NCI-H2196 (cell line): Measurements from ENCODE around the gene EXOC3L4.

Experiments
- DNase-seq: peaks from one replicate; lab custom pipeline; 2025; ENCODE audit not compliant: unreplicated experiment; lab: John Stamatoyannopoulos, UW

EXOC3L4 gene

GRCh38 chr14:103121121-103121845 is 26.8 kb downstream of the EXOC3L4 start:
- DNase-seq = no peak

GRCh38 chr14:103121846-103122584 is 27.5 kb downstream of the EXOC3L4 start:
- DNase-seq = peak; percentile 75

- no peak for DNase-seq
These were observed 28.0 kb downstream of the EXOC3L4 start for GRCh38 chr14:103122585-103122946.

GRCh38 chr14:103122947-103123633 is 28.6 kb downstream of the EXOC3L4 start, which contains the start of gene TNFAIP2:
TNFAIP2 (plus strand) TSS chr14:103123461; CDS start chr14:103126458, 2,997 bp downstream.
- DNase-seq = peak; percentile 37

GRCh38 chr14:103123634-103124500 is 29.3 kb downstream of the EXOC3L4 start:
- DNase-seq = no peak

GRCh38 chr14:103124501-103125001 is 30.0 kb downstream of the EXOC3L4 start:
- DNase-seq = no peak

GRCh38 chr14:103125098-103126070 is 30.9 kb downstream of the EXOC3L4 start:
- no peak for DNase-seq

- no peak for DNase-seq
These were observed 31.8 kb downstream of the EXOC3L4 start for GRCh38 chr14:103126088-103126872.

- DNase-seq = no peak
These were observed 32.4 kb downstream of the EXOC3L4 start for GRCh38 chr14:103126873-103127304.

- DNase-seq = no peak
These were observed 32.8 kb downstream of the EXOC3L4 start for GRCh38 chr14:103127356-103127755.

GRCh38 chr14:103127861-103128598 is 33.5 kb downstream of the EXOC3L4 start:
- DNase-seq = no peak

GRCh38 chr14:103128631-103129300 is 34.2 kb downstream of the EXOC3L4 start:
- no peak for DNase-seq

- no peak for DNase-seq
These were observed 34.9 kb downstream of the EXOC3L4 start for GRCh38 chr14:103129301-103130016.

- no peak for DNase-seq
These were observed 35.7 kb downstream of the EXOC3L4 start for GRCh38 chr14:103130017-103130764.

- no peak for DNase-seq
These were observed 36.4 kb downstream of the EXOC3L4 start for GRCh38 chr14:103130965-103131364.

- DNase-seq = no peak
These were observed 37.1 kb downstream of the EXOC3L4 start for GRCh38 chr14:103131580-103131979.
